Measurements from ENCODE around the gene PEAR1.

PEAR1 gene

DNA sequence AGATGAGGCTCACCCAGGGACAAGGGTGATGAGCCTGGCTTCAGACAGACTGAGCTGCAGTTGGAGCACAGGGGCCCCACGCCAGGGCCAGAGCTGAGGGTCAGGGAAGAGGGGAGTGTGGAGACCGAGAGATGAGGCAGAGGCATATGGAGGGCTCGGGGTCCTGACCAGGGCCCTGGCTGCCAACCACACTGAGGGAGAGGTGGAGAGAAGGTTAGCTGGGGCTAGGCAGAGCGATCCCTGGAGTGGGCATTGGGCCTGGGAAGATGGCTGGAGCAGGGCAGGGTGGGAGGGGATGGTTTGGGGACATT is 8.0 kb downstream of the PEAR1 start:
- H3K4me3 ChIP-seq (ENCODE audit: low read depth, low read length) = no peak overlapping the region
- TF ChIP-seq, protein P1, sequence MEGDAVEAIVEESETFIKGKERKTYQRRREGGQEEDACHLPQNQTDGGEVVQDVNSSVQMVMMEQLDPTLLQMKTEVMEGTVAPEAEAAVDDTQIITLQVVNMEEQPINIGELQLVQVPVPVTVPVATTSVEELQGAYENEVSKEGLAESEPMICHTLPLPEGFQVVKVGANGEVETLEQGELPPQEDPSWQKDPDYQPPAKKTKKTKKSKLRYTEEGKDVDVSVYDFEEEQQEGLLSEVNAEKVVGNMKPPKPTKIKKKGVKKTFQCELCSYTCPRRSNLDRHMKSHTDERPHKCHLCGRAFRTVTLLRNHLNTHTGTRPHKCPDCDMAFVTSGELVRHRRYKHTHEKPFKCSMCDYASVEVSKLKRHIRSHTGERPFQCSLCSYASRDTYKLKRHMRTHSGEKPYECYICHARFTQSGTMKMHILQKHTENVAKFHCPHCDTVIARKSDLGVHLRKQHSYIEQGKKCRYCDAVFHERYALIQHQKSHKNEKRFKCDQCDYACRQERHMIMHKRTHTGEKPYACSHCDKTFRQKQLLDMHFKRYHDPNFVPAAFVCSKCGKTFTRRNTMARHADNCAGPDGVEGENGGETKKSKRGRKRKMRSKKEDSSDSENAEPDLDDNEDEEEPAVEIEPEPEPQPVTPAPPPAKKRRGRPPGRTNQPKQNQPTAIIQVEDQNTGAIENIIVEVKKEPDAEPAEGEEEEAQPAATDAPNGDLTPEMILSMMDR (IDR thresholded peaks at IDR 0.05; ENCODE audit: low read depth, low read length) = no peak

DNA sequence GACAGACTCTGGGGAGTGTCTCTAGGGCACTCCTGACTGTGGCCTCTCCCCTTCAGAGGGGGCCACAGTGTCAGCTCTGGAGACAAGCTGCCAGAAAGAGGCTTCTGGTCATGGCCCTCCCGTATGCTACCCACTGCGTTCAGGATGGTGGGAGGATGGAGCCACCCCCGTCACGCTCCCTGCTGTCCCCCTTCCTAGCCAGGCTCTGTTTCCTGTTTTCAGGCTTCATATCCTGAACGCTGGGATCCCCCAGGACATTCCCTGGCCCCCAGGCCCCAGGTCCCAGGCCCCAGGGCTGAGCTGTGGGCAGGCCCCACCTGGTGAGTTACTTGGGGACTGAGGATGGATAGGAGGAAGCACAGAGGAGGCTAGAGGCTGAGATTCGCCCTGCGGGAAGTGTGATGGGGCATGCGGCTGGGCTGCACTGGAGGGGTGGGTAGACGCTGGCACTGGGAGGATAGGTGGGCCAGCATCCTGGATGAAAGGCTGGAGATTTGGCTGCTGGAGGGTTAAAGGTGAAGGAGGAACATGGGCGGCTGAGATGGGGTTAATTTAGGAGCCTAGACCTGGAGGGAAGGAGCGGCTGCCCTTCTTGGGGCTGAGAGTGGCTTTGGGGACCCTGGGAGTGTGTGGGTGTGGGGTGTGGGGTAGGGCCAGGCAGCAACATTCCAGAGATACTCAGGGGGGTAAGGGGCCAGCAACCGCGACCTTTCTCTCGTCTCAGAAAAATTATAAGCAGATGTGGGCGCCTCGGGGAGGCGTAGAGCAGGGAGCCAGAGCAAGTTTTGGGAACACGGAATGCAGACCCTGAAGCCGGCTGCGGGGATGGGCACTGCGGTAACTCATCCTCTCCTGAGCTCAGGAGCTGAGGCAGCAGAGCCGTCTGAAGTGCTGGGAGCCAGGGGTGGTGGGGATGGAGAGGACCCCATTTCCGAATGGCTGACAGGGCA is 8.7 kb downstream of the PEAR1 start:
- H3K4me3 ChIP-seq (ENCODE audit: low read depth, low read length) = no peak overlapping the region
- TF ChIP-seq, protein P1 (IDR thresholded peaks at IDR 0.05; ENCODE audit: low read depth, low read length) = no peak

DNA sequence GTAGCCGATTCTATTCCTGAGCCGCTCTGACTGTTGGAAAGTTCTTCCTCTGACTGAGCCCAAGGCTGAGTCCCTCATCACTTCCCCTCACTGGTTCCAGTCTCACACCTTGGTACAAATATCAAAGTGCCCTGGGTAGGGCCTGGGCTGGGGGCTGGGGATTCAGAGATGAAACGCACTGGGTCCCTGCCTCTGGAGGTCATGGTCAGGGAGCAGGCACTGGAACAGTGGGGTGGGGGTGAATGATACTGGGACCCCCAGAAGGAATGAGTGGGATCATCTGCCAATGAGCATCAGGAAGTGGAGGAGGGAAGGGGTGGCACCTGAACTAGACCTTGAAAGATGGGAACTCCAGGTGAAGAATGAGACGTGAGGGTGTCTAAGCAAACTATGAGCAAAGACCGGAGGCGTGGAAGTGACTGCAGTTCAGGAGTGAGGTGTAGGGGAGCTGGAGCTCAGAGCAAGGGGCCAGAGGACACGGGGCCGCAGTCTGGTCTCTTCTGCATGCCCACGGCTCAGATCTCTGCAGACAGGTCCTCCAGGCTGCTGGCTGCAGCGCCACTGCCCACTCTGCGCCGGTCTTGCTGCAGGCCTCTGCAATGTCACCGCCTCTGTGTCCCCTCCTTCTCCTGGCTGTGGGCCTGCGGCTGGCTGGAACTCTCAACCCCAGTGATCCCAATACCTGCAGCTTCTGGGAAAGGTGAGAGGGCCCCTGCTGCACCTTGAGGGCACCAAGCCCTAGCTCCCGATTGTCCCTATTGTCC is 10.0 kb downstream of the PEAR1 start:
- TF ChIP-seq, protein P1 (IDR thresholded peaks at IDR 0.05; ENCODE audit: low read depth, low read length) = no peak
- H3K4me3 ChIP-seq (ENCODE audit: low read depth, low read length) = no peak overlapping the region

DNA sequence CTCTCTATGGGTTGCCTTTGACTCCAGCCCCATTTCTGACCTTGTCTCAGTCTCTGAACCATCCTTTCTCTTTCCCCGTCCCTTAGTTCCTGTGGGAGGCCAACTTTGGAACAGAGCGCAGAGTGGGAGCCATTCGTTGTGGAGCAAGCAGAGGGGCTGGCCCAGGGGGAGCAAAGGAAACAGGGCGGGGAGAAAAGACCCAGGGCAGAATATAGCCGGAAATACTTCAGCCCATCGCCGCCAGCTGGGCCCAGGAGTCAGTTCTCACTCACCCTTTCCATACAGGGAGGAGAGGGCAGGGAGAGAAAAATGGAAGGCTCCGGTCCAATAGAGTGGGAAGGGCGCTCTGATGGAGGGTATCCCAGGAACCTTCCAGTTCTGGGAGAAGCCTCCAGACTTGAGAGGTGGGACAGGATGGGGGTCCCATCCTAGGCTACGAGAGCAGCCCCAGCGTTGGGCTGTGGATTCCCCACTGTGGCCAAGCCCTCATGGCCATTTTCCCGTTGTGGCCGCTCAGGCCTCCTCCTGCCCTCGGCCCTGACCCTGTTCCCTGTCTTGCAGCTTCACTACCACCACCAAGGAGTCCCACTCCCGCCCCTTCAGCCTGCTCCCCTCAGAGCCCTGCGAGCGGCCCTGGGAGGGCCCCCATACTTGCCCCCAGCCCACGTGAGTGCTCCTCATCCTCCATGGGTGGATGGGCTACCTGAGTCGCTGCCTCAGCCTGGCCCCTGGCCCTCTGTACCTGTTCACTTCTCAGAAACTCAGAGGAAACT is 10.9 kb downstream of the PEAR1 start:
- H3K4me3 ChIP-seq (ENCODE audit: low read depth, low read length) = no peak overlapping the region
- TF ChIP-seq, protein P1 (IDR thresholded peaks at IDR 0.05; ENCODE audit: low read depth, low read length) = no peak

DNA sequence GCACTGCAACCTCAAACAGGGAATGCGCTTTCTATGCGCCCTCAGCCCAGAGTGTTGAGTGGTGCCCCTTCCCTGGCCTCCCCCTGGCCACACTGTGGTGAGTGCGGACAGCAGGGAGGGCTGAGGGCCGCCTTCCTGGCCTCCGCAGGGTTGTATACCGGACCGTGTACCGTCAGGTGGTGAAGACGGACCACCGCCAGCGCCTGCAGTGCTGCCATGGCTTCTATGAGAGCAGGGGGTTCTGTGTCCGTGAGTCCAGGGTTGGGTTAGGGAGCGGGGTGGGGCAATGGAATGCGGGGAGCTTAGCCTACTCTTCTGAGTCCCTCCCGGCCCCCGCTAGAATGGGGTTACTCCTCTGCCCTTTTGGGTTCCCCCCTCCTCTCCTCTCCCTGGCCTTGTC is 11.7 kb downstream of the PEAR1 start:
- H3K4me3 ChIP-seq (ENCODE audit: low read depth, low read length) = no peak overlapping the region
- TF ChIP-seq, protein P1 (IDR thresholded peaks at IDR 0.05; ENCODE audit: low read depth, low read length) = no peak

DNA sequence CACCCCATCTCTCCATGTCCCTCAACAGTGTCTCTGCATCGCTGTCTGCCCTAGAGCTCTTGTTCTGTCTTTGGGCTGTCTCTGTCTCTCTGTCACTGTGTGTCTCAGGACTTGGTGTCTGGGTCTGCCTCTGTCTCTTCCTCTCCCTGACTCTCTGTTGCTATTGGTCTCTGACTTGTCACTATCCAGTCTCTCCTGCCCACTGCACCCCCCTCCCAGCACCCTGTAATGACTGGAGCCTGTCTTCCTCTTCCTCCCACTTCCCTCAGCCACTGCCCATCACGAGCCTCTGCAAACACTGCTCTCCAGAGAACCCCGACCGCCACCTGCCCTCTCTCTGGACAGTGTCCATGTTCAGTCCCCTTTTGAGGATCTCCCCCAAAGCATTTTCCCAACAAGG is 12.1 kb downstream of the PEAR1 start:
- TF ChIP-seq, protein P1 (IDR thresholded peaks at IDR 0.05; ENCODE audit: low read depth, low read length) = no peak
- no peak overlapping the region for H3K4me3 ChIP-seq (ENCODE audit: low read depth, low read length)

Measured in WI38 (cell line).